GM12878 (cell line): ENCODE measurements around the gene ADARB1. TPM values are rescaled to one million over a fixed set of nuclear protein-coding genes. Genes with fewer than 3 reads are reported as not detected.

Experiments
- CBX5 ChIP-seq: sonication (generic); IDR thresholded peaks from 2 replicates; pipeline ENCODE4 v1.6.1; 2016; ENCODE audit warnings: low read depth, moderate library complexity, mild to moderate bottlenecking, inconsistent platforms
- MEF2A ChIP-seq: IDR thresholded peaks from 2 replicates; pipeline ENCODE4 v1.6.1; 2011; ENCODE audit warnings: low read depth, mild to moderate bottlenecking, low read length, moderate library complexity; ENCODE audit not compliant: insufficient read depth
- MTA2 ChIP-seq: fragments of 450-650 bp; IDR thresholded peaks from 2 replicates; pipeline ENCODE4 v1.6.1; 2016; ENCODE audit warnings: low read depth, mild to moderate bottlenecking, moderate library complexity
- MYC ChIP-seq: IDR thresholded peaks from 2 replicates; pipeline ENCODE4 v1.6.1; 2011; ENCODE audit warnings: mild to moderate bottlenecking, low read length, moderate library complexity, inconsistent platforms; ENCODE audit not compliant: insufficient read depth, insufficient replicate concordance, insufficient read length, severe bottlenecking
- RCOR1 ChIP-seq: conservative IDR thresholded peaks from 2 replicates; pipeline ENCODE4 v1.6.1; 2012; ENCODE audit warnings: low read depth, low read length, improper control_type of control experiment
- ZNF207 ChIP-seq: fragments of 450-650 bp; IDR thresholded peaks from 2 replicates; pipeline ENCODE4 v1.6.1; 2014; ENCODE audit warnings: antibody characterized with exemption, mild to moderate bottlenecking, borderline replicate concordance
- polyA plus RNA-seq, 11 experiments: library from polyadenylated mRNA; depleted of rRNA in 4 of 11; unstranded in 6 of 11; stranded (reverse) in 5 of 11; fragments of >200 nt; fragmentation: Nextera tagmentation in 4 of 11; fragmentation: Illumina TruSeq in 1 of 11; extraction: Ambion mirVana in 4 of 11; extraction: Trizol in 1 of 11; gene quantifications; 1 replicate in 1 of 11; 2 replicates in 10 of 11; pipeline versions ENCODE4 v1.2.1 to v1.2.3, GENCODE V29; 2011 to 2016; ENCODE audit warnings: inconsistent platforms in 2 of 11, missing spikeins in 2 of 11, low read depth in 1 of 11
- total RNA-seq, 4 experiments: library from RNA; depleted of rRNA in 3 of 4; stranded (reverse); fragments of >200 nt in 3 of 4; fragmentation: Illumina TruSeq in 1 of 4; extraction: Trizol in 1 of 4; gene quantifications; 2 replicates each; pipeline versions ENCODE4 v1.2.1 to v1.2.3, GENCODE V29; 2013 to 2021
- TF ChIP-seq, protein P1 (sequence below): fragments of 150-350 bp; IDR thresholded peaks from 2 replicates; pipeline ENCODE4 v1.6.1; 2014; ENCODE audit warnings: mild to moderate bottlenecking, low read depth, low read length
- TF ChIP-seq, protein P2 (sequence below): fragments of 450-650 bp; IDR thresholded peaks from 2 replicates; pipeline ENCODE4 v1.6.1; 2017; ENCODE audit warnings: low read depth, mild to moderate bottlenecking, moderate library complexity
- TF ChIP-seq, protein P3 (sequence below), 3 experiments: IDR thresholded peaks in 2 of 3; conservative IDR thresholded peaks in 1 of 3; 2 replicates each; pipeline ENCODE4 v1.5.1; 2011; ENCODE audit warnings: low read depth in 3 of 3, low read length in 3 of 3, mild to moderate bottlenecking in 3 of 3, control low read depth in 2 of 3, moderate library complexity in 2 of 3, inconsistent platforms in 1 of 3, mixed read lengths in 1 of 3; ENCODE audit not compliant: control insufficient read depth in 2 of 3, insufficient read depth in 1 of 3; ENCODE audit errors: extremely low read depth in 1 of 3
- TF ChIP-seq, protein P4 (sequence below): fragments of 450-650 bp; IDR thresholded peaks from 2 replicates; pipeline ENCODE4 v1.6.1; 2017; ENCODE audit warnings: mild to moderate bottlenecking

Gene ADARB1
- total and polyA plus RNA-seq, 10 of the 15 experiments (the other 5 are each of a cell fraction or from before 2014, with no cell fraction given): 5.7 to 61.7 (median 25.3) TPM

DNA sequence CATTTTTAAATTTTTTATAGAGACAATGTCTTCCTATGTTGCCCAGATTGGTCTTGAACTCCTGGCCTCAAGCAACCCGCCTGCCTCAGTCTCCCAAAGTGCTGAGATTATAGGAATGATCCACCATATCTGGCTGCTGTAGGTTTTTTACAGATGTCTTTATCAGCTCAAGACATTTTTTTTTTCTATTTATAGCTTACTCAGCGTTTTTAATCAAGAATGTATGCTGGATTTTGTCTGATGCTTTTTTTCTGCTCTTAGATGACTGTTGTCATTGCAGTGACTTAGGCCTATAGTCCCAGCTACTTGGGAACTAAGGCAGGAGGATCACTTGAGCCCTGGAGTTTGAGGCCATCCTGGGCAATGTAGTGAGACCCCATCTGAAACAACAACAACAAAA is 140.8 kb downstream of the ADARB1 start (continued):
- TF ChIP-seq, protein P1, sequence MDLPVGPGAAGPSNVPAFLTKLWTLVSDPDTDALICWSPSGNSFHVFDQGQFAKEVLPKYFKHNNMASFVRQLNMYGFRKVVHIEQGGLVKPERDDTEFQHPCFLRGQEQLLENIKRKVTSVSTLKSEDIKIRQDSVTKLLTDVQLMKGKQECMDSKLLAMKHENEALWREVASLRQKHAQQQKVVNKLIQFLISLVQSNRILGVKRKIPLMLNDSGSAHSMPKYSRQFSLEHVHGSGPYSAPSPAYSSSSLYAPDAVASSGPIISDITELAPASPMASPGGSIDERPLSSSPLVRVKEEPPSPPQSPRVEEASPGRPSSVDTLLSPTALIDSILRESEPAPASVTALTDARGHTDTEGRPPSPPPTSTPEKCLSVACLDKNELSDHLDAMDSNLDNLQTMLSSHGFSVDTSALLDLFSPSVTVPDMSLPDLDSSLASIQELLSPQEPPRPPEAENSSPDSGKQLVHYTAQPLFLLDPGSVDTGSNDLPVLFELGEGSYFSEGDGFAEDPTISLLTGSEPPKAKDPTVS: no peak
- TF ChIP-seq, protein P2, sequence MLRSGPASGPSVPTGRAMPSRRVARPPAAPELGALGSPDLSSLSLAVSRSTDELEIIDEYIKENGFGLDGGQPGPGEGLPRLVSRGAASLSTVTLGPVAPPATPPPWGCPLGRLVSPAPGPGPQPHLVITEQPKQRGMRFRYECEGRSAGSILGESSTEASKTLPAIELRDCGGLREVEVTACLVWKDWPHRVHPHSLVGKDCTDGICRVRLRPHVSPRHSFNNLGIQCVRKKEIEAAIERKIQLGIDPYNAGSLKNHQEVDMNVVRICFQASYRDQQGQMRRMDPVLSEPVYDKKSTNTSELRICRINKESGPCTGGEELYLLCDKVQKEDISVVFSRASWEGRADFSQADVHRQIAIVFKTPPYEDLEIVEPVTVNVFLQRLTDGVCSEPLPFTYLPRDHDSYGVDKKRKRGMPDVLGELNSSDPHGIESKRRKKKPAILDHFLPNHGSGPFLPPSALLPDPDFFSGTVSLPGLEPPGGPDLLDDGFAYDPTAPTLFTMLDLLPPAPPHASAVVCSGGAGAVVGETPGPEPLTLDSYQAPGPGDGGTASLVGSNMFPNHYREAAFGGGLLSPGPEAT: no peak
- TF ChIP-seq, protein P3, sequence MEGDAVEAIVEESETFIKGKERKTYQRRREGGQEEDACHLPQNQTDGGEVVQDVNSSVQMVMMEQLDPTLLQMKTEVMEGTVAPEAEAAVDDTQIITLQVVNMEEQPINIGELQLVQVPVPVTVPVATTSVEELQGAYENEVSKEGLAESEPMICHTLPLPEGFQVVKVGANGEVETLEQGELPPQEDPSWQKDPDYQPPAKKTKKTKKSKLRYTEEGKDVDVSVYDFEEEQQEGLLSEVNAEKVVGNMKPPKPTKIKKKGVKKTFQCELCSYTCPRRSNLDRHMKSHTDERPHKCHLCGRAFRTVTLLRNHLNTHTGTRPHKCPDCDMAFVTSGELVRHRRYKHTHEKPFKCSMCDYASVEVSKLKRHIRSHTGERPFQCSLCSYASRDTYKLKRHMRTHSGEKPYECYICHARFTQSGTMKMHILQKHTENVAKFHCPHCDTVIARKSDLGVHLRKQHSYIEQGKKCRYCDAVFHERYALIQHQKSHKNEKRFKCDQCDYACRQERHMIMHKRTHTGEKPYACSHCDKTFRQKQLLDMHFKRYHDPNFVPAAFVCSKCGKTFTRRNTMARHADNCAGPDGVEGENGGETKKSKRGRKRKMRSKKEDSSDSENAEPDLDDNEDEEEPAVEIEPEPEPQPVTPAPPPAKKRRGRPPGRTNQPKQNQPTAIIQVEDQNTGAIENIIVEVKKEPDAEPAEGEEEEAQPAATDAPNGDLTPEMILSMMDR (IDR thresholded peaks at IDR 0.05 in 2 of 3, conservative IDR thresholded peaks at IDR 0.05 in 1 of 3; ENCODE audit: control insufficient read depth in 2 of 3, extremely low read depth in 1 of 3, insufficient read depth in 1 of 3, low read depth in 3 of 3, low read length in 3 of 3): no peak
- no peak for TF ChIP-seq CBX5
- TF ChIP-seq MTA2: no peak
- no peak for TF ChIP-seq MYC
- TF ChIP-seq MEF2A: no peak
- no peak for TF ChIP-seq RCOR1
- TF ChIP-seq, protein P4, sequence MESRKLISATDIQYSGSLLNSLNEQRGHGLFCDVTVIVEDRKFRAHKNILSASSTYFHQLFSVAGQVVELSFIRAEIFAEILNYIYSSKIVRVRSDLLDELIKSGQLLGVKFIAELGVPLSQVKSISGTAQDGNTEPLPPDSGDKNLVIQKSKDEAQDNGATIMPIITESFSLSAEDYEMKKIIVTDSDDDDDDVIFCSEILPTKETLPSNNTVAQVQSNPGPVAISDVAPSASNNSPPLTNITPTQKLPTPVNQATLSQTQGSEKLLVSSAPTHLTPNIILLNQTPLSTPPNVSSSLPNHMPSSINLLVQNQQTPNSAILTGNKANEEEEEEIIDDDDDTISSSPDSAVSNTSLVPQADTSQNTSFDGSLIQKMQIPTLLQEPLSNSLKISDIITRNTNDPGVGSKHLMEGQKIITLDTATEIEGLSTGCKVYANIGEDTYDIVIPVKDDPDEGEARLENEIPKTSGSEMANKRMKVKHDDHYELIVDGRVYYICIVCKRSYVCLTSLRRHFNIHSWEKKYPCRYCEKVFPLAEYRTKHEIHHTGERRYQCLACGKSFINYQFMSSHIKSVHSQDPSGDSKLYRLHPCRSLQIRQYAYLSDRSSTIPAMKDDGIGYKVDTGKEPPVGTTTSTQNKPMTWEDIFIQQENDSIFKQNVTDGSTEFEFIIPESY: no peak
- no peak for TF ChIP-seq ZNF207
